ENCODE results near the gene TMEM213. TPM values are rescaled to one million over a fixed set of nuclear protein-coding genes. Genes with fewer than 3 reads are reported as not detected.

The TMEM213 gene
- total and polyA plus RNA-seq, 9 of the 15 experiments (the other 6 are each of a cell fraction or from before 2014, with no cell fraction given): not detected

DNA sequence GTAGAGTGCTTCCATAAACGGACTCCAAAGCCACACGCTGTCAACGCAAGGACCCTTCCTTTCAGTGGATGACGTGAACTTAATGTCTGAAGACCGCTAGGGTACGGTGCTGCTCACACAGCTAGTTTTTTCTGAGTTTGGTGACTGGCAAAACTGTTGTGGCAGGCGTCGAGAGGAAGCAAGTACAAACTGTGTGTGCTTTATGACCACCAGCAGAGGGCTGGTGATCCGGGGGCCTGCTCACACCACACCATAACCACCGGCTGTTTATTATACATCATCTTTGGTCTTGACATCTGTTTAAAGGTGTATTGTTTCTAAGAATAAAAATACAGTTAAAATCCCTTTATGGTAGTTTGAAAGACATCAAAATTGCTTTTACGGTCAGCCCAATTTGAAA, 37.3 kb downstream of the TMEM213 start:
- H3K27me3 ChIP-seq (ENCODE audit: control insufficient read depth in 2 of 2, insufficient read depth in 2 of 2, low read length in 2 of 2): peaks cover 84 to 89% of the 10 kb centered on the region in 2 experiments
- no peak for FAIRE-seq
- TF ChIP-seq RAD21 (CRISPR knock-in tag; conservative IDR thresholded peaks at IDR 0.05 in 1 of 2, IDR thresholded peaks at IDR 0.05 in 1 of 2) (peak in 1 of 2 experiments; percentile 21; a peak in 1 of 4 replicates), NUFIP1 (IDR thresholded peaks at IDR 0.05; ENCODE audit: partially characterized antibody) (no peak), RBM22 (IDR thresholded peaks at IDR 0.05; ENCODE audit: low read depth, low read length, poor library complexity, severe bottlenecking) (no peak), ZNF57 (CRISPR knock-in tag; IDR thresholded peaks at IDR 0.05) (no peak), ATF1 (CRISPR knock-in tag; IDR thresholded peaks at IDR 0.05) (no peak), ATF1 (tag; IDR thresholded peaks at IDR 0.05) (0 out of 2 replicates have a peak, but pooled peaks have one; percentile 24)
- TF ChIP-seq, protein P1, sequence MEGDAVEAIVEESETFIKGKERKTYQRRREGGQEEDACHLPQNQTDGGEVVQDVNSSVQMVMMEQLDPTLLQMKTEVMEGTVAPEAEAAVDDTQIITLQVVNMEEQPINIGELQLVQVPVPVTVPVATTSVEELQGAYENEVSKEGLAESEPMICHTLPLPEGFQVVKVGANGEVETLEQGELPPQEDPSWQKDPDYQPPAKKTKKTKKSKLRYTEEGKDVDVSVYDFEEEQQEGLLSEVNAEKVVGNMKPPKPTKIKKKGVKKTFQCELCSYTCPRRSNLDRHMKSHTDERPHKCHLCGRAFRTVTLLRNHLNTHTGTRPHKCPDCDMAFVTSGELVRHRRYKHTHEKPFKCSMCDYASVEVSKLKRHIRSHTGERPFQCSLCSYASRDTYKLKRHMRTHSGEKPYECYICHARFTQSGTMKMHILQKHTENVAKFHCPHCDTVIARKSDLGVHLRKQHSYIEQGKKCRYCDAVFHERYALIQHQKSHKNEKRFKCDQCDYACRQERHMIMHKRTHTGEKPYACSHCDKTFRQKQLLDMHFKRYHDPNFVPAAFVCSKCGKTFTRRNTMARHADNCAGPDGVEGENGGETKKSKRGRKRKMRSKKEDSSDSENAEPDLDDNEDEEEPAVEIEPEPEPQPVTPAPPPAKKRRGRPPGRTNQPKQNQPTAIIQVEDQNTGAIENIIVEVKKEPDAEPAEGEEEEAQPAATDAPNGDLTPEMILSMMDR (IDR thresholded peaks at IDR 0.05 in 2 of 3, conservative IDR thresholded peaks at IDR 0.05 in 1 of 3; ENCODE audit: insufficient read depth in 2 of 3, low read depth in 1 of 3, low read length in 3 of 3): peak; percentile 33 to 46 (median 44)
- intact Hi-C loops (cut with micrococcal nuclease) (no loop called here), in situ Hi-C loops (cut with MboI) (no loop called here)
- CTCF ChIA-PET (ENCODE audit: low intra/inter-chr PET ratio): no interaction called here
- no peaks in the 10 kb centered on the region; the same call in 1 of the 2 replicates for H4K20me1 ChIP-seq (replicated peaks; ENCODE audit: control insufficient read depth, insufficient read depth, low read length)
- no peak overlapping the region for H3K9ac ChIP-seq (ENCODE audit: insufficient read depth in 1 of 2, low read depth in 2 of 2, low read length in 2 of 2)
- H3K9me1 ChIP-seq (ENCODE audit: control insufficient read depth, insufficient read depth, low read length): no peaks in the 10 kb centered on the region
- no peaks in the 10 kb centered on the region for H3K79me2 ChIP-seq (ENCODE audit: control insufficient read depth, insufficient read depth, low read length)
- peak; percentile 22 to 31 (median 25) for DNase-seq (ENCODE audit: extremely low read depth in 1 of 4, low spot score in 3 of 4)
- 3% methylated on average over 11 of the region's 11 CpGs for WGBS (ENCODE audit: insufficient coverage, low coverage, missing lambda C conversion rate)
- no peak overlapping the region for H3K27ac ChIP-seq (ENCODE audit: extremely low read depth, low read depth, low read length)
- no peaks in the 10 kb centered on the region for H3K9me3 ChIP-seq (replicated peaks; ENCODE audit: control insufficient read depth, insufficient read depth, low read depth, low read length)
- H2AFZ ChIP-seq (ENCODE audit: low read depth, low read length): no peak overlapping the region
- H3K4me2 ChIP-seq (ENCODE audit: insufficient read depth, low read length): no peak overlapping the region
- H3K4me3 ChIP-seq: no peak overlapping the region
- peaks cover 0 to 6% of the 10 kb centered on the region in 2 experiments; a peak in 2 of 5 replicates for H3K4me1 ChIP-seq (replicated peaks in 1 of 2; ENCODE audit: control insufficient read depth in 2 of 2, insufficient read depth in 2 of 2, low read length in 2 of 2)
- POLR2A ChIA-PET: no interaction called here
- peak; percentile 81 for ATAC-seq
- no TSS peak for BruUV-seq (replicated peaks)
- no peaks in the 10 kb centered on the region for H3K36me3 ChIP-seq (ENCODE audit: control insufficient read depth, insufficient read depth, low read length)
